Parathyroid adenoma (tissue), 2 donors: ENCODE measurements around the gene PIP5K1C.
"Not testable (repeated sequence)": the region's sequence is repeated elsewhere in the genome, so short reads cannot be mapped to it uniquely, and the experiment has no call there.

Source experiments
- H2AFZ ChIP-seq: fragments of 300-600 bp; sonication (generic); one replicate; pipeline ENCODE4 v1.7.0; 2017; ENCODE audit warnings: antibody characterized with exemption, mild to moderate bottlenecking
- H3K27ac ChIP-seq: fragments of 300-600 bp; sonication (generic); one replicate; pipeline ENCODE4 v1.7.0; 2017
- H3K27me3 ChIP-seq: fragments of 300-600 bp; sonication (generic); one replicate; pipeline ENCODE4 v1.7.0; 2017; ENCODE audit warnings: low read length; ENCODE audit not compliant: control insufficient read depth, insufficient read depth
- H3K36me3 ChIP-seq: fragments of 300-600 bp; sonication (generic); one replicate; pipeline ENCODE4 v1.7.0; 2017; ENCODE audit warnings: low read length; ENCODE audit not compliant: control insufficient read depth, insufficient read depth
- H3K4me1 ChIP-seq: fragments of 300-600 bp; sonication (generic); one replicate; pipeline ENCODE4 v1.7.0; 2017; ENCODE audit warnings: control low read depth
- H3K4me2 ChIP-seq: fragments of 300-600 bp; sonication (generic); one replicate; pipeline ENCODE4 v1.7.0; 2017; ENCODE audit warnings: low read length
- H3K4me3 ChIP-seq: fragments of 300-600 bp; sonication (generic); one replicate; pipeline ENCODE4 v1.7.0; 2017; ENCODE audit warnings: low read depth, low read length
- H3K79me2 ChIP-seq: fragments of 300-600 bp; sonication (generic); one replicate; pipeline ENCODE4 v1.7.0; 2017; ENCODE audit warnings: control low read depth
- H3K9ac ChIP-seq: fragments of 300-600 bp; sonication (generic); one replicate; pipeline ENCODE4 v1.7.0; 2017; ENCODE audit warnings: mild to moderate bottlenecking
- H3K9me3 ChIP-seq: fragments of 300-600 bp; sonication (generic); one replicate; pipeline ENCODE4 v1.7.0; 2017; ENCODE audit warnings: low read length; ENCODE audit not compliant: control insufficient read depth
- TF ChIP-seq, protein P1 (sequence below): fragments of 300-600 bp; sonication (generic); IDR thresholded peaks from one replicate; pipeline ENCODE4 v1.7.0; 2017; ENCODE audit warnings: antibody characterized with exemption, mild to moderate bottlenecking
- donor health status: primary hyperparathyroidism.

PIP5K1C gene

DNA sequence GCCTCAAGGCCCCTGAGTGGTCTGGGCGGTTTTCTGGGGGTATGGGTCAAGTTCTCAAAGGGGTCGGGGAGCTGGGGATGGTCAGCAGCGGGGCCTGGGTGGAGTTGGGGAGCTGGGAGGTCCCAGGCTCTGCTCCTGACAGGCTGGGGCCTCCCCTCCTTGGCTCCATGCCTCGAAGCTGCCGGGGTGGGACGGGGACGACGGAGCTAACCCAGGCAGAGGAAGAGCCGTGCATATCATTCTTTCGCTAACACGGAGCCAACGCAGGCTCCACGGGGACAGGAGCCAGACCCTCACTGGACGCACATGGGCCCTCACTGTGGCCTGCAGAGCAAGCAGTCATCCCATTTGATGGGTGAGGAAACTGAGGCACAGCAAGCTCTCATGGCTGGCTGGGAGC is 47.8 kb downstream of the PIP5K1C start:
- Histone ChIP-seq H3K27ac (no peak overlapping the region), H3K9ac (no peak overlapping the region), H2AFZ (no peak overlapping the region), H3K4me1 (no peaks in the 10 kb centered on the region), H3K36me3 (no peaks in the 10 kb centered on the region), H3K4me2 (no peak overlapping the region), H3K4me3 (no peak overlapping the region), H3K9me3 (no peaks in the 10 kb centered on the region), H3K79me2 (peaks cover 2% of the 10 kb centered on the region), H3K27me3 (no peaks in the 10 kb centered on the region)
- TF ChIP-seq, protein P1, sequence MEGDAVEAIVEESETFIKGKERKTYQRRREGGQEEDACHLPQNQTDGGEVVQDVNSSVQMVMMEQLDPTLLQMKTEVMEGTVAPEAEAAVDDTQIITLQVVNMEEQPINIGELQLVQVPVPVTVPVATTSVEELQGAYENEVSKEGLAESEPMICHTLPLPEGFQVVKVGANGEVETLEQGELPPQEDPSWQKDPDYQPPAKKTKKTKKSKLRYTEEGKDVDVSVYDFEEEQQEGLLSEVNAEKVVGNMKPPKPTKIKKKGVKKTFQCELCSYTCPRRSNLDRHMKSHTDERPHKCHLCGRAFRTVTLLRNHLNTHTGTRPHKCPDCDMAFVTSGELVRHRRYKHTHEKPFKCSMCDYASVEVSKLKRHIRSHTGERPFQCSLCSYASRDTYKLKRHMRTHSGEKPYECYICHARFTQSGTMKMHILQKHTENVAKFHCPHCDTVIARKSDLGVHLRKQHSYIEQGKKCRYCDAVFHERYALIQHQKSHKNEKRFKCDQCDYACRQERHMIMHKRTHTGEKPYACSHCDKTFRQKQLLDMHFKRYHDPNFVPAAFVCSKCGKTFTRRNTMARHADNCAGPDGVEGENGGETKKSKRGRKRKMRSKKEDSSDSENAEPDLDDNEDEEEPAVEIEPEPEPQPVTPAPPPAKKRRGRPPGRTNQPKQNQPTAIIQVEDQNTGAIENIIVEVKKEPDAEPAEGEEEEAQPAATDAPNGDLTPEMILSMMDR: no peak

DNA sequence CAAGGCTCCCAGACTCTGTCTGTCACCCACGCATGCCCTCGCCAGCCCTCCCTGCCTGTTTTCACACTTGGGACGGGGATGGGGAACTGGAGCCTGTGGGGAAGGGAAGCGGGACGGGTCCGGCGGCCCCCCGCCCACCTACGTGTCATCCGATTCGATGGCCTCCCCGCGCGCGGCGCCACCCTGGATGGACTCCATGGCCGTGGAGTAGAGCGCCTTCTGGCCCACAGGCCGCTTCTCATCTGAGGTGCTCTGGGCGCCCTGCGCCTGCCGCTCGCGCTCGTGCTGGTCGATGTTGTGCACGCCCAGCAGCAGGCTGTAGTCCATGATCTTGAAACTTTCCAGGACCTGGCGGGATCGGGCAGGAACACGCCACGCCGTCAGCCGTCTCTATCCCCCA is 48.6 kb downstream of the PIP5K1C start:
- H3K36me3 ChIP-seq: no peaks in the 10 kb centered on the region
- no peak overlapping the region for H3K27ac ChIP-seq
- no peak overlapping the region for H3K9ac ChIP-seq
- no peak overlapping the region for H3K4me2 ChIP-seq
- H3K27me3 ChIP-seq: no peaks in the 10 kb centered on the region
- no peaks in the 10 kb centered on the region for H3K9me3 ChIP-seq
- TF ChIP-seq, protein P1: no peak
- H3K4me1 ChIP-seq: no peaks in the 10 kb centered on the region
- no peak overlapping the region for H2AFZ ChIP-seq
- no peak overlapping the region for H3K4me3 ChIP-seq
- H3K79me2 ChIP-seq: peaks cover 2% of the 10 kb centered on the region

DNA sequence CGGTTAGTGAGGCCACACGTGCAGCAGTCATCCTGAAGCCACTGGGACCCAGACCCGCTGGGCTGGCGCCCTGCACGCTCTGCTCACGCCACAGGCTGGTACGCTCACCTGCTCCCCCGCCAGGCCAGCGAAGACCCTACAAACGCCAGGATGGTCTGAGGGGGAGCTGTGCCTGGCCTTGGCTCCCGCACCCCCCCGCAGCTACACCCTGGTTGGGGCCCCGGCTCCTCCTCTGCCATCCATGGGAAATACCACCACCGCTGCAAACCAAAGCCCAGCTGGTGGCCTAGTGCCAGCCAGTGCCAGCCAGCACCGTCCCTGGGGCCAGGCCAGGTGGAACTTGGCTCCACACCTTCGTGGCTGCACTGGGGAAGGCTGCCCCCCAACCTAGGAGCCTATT is 50.4 kb downstream of the PIP5K1C start:
- TF ChIP-seq, protein P1: no peak
- Histone ChIP-seq H3K27ac (no peak overlapping the region), H3K4me3 (no peak overlapping the region), H3K4me1 (no peaks in the 10 kb centered on the region), H3K36me3 (no peaks in the 10 kb centered on the region), H3K9ac (no peak overlapping the region), H3K4me2 (no peak overlapping the region), H3K27me3 (no peaks in the 10 kb centered on the region), H3K9me3 (no peaks in the 10 kb centered on the region), H2AFZ (no peak overlapping the region), H3K79me2 (peaks cover 2% of the 10 kb centered on the region)

- Histone ChIP-seq H3K4me2 (no peak overlapping the region), H3K79me2 (peaks cover 2% of the 10 kb centered on the region), H2AFZ (no peak overlapping the region), H3K27ac (no peak overlapping the region), H3K36me3 (no peaks in the 10 kb centered on the region), H3K27me3 (no peaks in the 10 kb centered on the region), H3K4me3 (no peak overlapping the region), H3K9ac (no peak overlapping the region), H3K9me3 (no peaks in the 10 kb centered on the region), H3K4me1 (no peaks in the 10 kb centered on the region)
- TF ChIP-seq, protein P1: no peak
Measured at GRCh38 chr19:3648037-3648905, 52.0 kb downstream of the PIP5K1C start.

DNA sequence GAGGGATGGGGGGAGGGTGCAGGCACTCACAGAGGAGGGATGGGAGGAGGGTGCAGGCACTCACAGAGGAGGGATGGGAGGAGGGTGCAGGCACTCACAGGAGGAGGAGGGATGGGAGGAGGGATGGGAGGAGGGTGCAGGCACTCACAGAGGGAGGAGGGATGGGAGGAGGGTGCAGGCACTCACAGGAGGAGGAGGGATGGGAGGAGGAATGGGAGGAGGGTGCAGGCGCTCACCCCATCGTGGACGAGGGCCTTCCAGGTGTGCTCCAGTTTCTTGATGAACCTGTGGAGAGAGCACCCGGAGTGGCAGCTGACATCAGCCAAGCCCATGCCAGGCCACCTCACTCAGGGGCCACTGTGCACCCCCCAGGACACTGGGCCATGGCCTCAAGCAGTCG is 53.2 kb downstream of the PIP5K1C start:
- H3K79me2 ChIP-seq, H3K27ac ChIP-seq, H3K4me2 ChIP-seq, H3K9me3 ChIP-seq, H3K36me3 ChIP-seq, H3K9ac ChIP-seq, H2AFZ ChIP-seq, H3K4me1 ChIP-seq, H3K4me3 ChIP-seq, H3K27me3 ChIP-seq: not testable (repeated sequence)
